CD14-positive monocyte (primary cell): ENCODE data around the gene ITPR2. TPM values are rescaled to one million over a fixed set of nuclear protein-coding genes. Genes with fewer than 3 reads are reported as not detected.
A peak's percentile ranks its signal among the peaks of the same experiment; 100 is the strongest.

Experiments
- DNase-seq, 3 donors: peaks; one replicate each; pipeline ENCODE4 v3.0.0-alpha.2; 2011 to 2022
- H2AFZ ChIP-seq: 2 replicates; pipeline ENCODE4 v1.6.0; 2012; ENCODE audit warnings: mild to moderate bottlenecking, low read depth, low read length, inconsistent platforms; ENCODE audit not compliant: insufficient read depth, poor library complexity, severe bottlenecking
- H3K27ac ChIP-seq, 2 donors: 1 replicate in 1 of 2; 2 replicates in 1 of 2; pipeline ENCODE4 v1.5.1; 2012 to 2013; ENCODE audit warnings: low read length in 2 of 2, control low read depth in 1 of 2, inconsistent platforms in 1 of 2, low read depth in 1 of 2, mild to moderate bottlenecking in 1 of 2
- H3K27me3 ChIP-seq, 2 donors: one replicate each; pipeline versions ENCODE4 v1.6.0 to v1.6.1; 2011 to 2013; ENCODE audit warnings: low read length in 2 of 2; ENCODE audit not compliant: control insufficient read depth in 2 of 2, insufficient read depth in 2 of 2
- H3K36me3 ChIP-seq, 2 donors: replicated peaks in 1 of 2; 1 replicate in 1 of 2; 2 replicates in 1 of 2; pipeline versions ENCODE4 v1.5.1 to v1.6.1; 2012 to 2013; ENCODE audit warnings: low read length in 2 of 2, control low read depth in 1 of 2, inconsistent platforms in 1 of 2, mild to moderate bottlenecking in 1 of 2; ENCODE audit not compliant: insufficient read depth in 2 of 2, control insufficient read depth in 1 of 2
- H3K4me1 ChIP-seq, 2 donors: 1 replicate in 1 of 2; 2 replicates in 1 of 2; pipeline versions ENCODE4 v1.5.1 to v1.6.1; 2012 to 2013; ENCODE audit warnings: low read length in 2 of 2, control low read depth in 1 of 2, inconsistent platforms in 1 of 2, mild to moderate bottlenecking in 1 of 2, moderate library complexity in 1 of 2; ENCODE audit not compliant: insufficient read depth in 2 of 2, control insufficient read depth in 1 of 2
- H3K4me2 ChIP-seq: replicated peaks from 2 replicates; pipeline ENCODE3; 2012; ENCODE audit warnings: low read length, moderate library complexity, mild to moderate bottlenecking; ENCODE audit not compliant: poor library complexity, severe bottlenecking; ENCODE audit errors: extremely low read depth
- H3K4me3 ChIP-seq, 3 experiments: fragments of 200-600 bp in 1 of 3; sonication (generic) in 1 of 3; replicated peaks in 1 of 3; 1 replicate in 2 of 3; 2 replicates in 1 of 3; pipeline ENCODE4 v1.5.1; 2011 to 2013; ENCODE audit warnings: low read length in 3 of 3, mild to moderate bottlenecking in 3 of 3, control low read depth in 2 of 3, low read depth in 2 of 3, inconsistent platforms in 1 of 3, moderate library complexity in 1 of 3
- H3K79me2 ChIP-seq: 2 replicates; pipeline ENCODE4 v1.6.0; 2012; ENCODE audit warnings: mild to moderate bottlenecking, control low read depth, inconsistent platforms, low read length, moderate library complexity; ENCODE audit not compliant: insufficient read depth
- H3K9ac ChIP-seq: 2 replicates; pipeline ENCODE4 v1.6.0; 2017; ENCODE audit warnings: low read length, mild to moderate bottlenecking; ENCODE audit not compliant: insufficient read depth, poor library complexity, severe bottlenecking
- H3K9me3 ChIP-seq, 2 donors: replicated peaks in 1 of 2; 1 replicate in 1 of 2; 2 replicates in 1 of 2; pipeline versions ENCODE4 v1.5.1 to v1.6.1; 2012 to 2013; ENCODE audit warnings: low read length in 2 of 2, control low read depth in 1 of 2; ENCODE audit not compliant: control insufficient read depth in 1 of 2, insufficient read depth in 1 of 2
- H4K20me1 ChIP-seq: 2 replicates; pipeline ENCODE4 v1.6.0; 2012; ENCODE audit warnings: mild to moderate bottlenecking, low read length, control low read depth, moderate library complexity; ENCODE audit not compliant: insufficient read depth
- H3K27ac Mint-ChIP-seq, 7 donors: one replicate each; pipeline ENCODE4 v1.8.0; 2020; ENCODE audit warnings: mild to moderate bottlenecking in 7 of 7, mixed read lengths in 7 of 7, moderate library complexity in 6 of 7, inconsistent platforms in 2 of 7
- H3K27me3 Mint-ChIP-seq, 3 donors: one replicate each; pipeline ENCODE4 v1.8.0; 2021 to 2022; ENCODE audit warnings: low read depth in 3 of 3, mild to moderate bottlenecking in 3 of 3, mixed read lengths in 3 of 3, moderate library complexity in 3 of 3, inconsistent platforms in 1 of 3
- H3K36me3 Mint-ChIP-seq, 2 donors: one replicate each; pipeline ENCODE4 v1.8.0; 2020; ENCODE audit warnings: mixed read lengths in 2 of 2, inconsistent platforms in 1 of 2, mild to moderate bottlenecking in 1 of 2
- H3K4me1 Mint-ChIP-seq: one replicate; pipeline ENCODE4 v1.8.0; 2020; ENCODE audit warnings: mild to moderate bottlenecking, mixed read lengths
- H3K4me3 Mint-ChIP-seq, 2 donors: one replicate each; pipeline ENCODE4 v1.8.0; 2020; ENCODE audit warnings: mild to moderate bottlenecking in 2 of 2, mixed read lengths in 2 of 2, moderate library complexity in 1 of 2
- H3K9me3 Mint-ChIP-seq, 7 donors: one replicate each; pipeline ENCODE4 v1.8.0; 2020 to 2022; ENCODE audit warnings: mixed read lengths in 7 of 7, mild to moderate bottlenecking in 6 of 7, moderate library complexity in 6 of 7, inconsistent platforms in 2 of 7
- WGBS: methylation state at CpG from one replicate; pipeline ENCODE4 v1.1.5; 2013; ENCODE audit warnings: missing lambda C conversion rate; ENCODE audit not compliant: insufficient coverage; 5-methylcytosine and 5-hydroxymethylcytosine counted together
- intact Hi-C, 2 donors: fragments of 100-400 bp; cut with micrococcal nuclease; formaldehyde crosslinking; loops; one replicate each; pipeline versions ENCODE4 v1.15.0 to v1.15.1; 2023
- polyA plus RNA-seq, 3 donors: library from polyadenylated mRNA; depleted of rRNA in 1 of 3; unstranded in 2 of 3; stranded (reverse) in 1 of 3; fragments of 300-500 nt in 2 of 3; fragments of >200 nt in 1 of 3; fragmentation: Illumina TruSeq in 2 of 3; gene quantifications; 1 replicate in 2 of 3; 2 replicates in 1 of 3; pipeline ENCODE4 v1.2.3, GENCODE V29; 2012 to 2021
- TF ChIP-seq, protein P1 (sequence below): fragments of 200-600 bp; IDR thresholded peaks from one replicate; pipeline ENCODE4 v1.8.0; 2022; ENCODE audit warnings: antibody characterized with exemption, mild to moderate bottlenecking

Gene ITPR2
- polyA plus RNA-seq, 3 donors: 2.7 to 6.4 (median 5.7) TPM

DNA sequence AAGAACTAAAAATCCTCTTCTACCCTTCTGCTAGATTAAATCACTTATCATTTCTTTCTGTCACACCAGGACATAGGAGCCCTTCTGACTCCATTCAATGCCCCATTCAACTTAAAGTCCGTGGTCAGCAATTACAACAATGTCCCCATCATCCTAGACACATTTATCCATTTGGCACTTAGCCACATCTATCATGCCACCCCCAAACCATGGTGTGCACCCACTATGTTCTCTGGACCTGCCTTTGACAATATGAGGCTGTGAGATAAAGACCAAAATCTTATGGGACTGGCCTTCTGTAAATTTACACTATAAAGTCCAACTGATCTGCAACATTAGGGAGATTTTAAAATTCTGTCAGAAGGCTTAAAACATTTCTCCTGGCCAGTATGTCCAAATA is 533.2 kb downstream of the ITPR2 start:
- TF ChIP-seq, protein P1, sequence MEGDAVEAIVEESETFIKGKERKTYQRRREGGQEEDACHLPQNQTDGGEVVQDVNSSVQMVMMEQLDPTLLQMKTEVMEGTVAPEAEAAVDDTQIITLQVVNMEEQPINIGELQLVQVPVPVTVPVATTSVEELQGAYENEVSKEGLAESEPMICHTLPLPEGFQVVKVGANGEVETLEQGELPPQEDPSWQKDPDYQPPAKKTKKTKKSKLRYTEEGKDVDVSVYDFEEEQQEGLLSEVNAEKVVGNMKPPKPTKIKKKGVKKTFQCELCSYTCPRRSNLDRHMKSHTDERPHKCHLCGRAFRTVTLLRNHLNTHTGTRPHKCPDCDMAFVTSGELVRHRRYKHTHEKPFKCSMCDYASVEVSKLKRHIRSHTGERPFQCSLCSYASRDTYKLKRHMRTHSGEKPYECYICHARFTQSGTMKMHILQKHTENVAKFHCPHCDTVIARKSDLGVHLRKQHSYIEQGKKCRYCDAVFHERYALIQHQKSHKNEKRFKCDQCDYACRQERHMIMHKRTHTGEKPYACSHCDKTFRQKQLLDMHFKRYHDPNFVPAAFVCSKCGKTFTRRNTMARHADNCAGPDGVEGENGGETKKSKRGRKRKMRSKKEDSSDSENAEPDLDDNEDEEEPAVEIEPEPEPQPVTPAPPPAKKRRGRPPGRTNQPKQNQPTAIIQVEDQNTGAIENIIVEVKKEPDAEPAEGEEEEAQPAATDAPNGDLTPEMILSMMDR: no peak
- no peaks in the 10 kb centered on the region for H3K27me3 ChIP-seq
- H3K9me3 ChIP-seq: no peaks in the 10 kb centered on the region
- peak overlapping the region in 1 of 2 donors; percentile 74 for H3K27ac ChIP-seq
- H3K27me3 Mint-ChIP-seq: peaks cover 0 to 2% (median 2%) of the 10 kb centered on the region in 3 donors
- H3K9me3 Mint-ChIP-seq: peaks cover 0 to 2% (median 0%) of the 10 kb centered on the region in 7 donors
- no peak overlapping the region for H2AFZ ChIP-seq
- no peak overlapping the region for H3K9ac ChIP-seq
- no peaks in the 10 kb centered on the region for H3K36me3 Mint-ChIP-seq
- 80% methylated on average over 1 of the region's 1 CpG for WGBS
- no peaks in the 10 kb centered on the region for H3K36me3 ChIP-seq
- H3K4me1 ChIP-seq: peaks cover 20 to 21% of the 10 kb centered on the region in 2 donors
- peak overlapping the region in 1 of 2 donors; percentile 17 for H3K4me3 Mint-ChIP-seq
- no peak for DNase-seq
- no peaks in the 10 kb centered on the region for H3K79me2 ChIP-seq
- peak overlapping the region in 1 of 3 experiments; percentile 45 for H3K4me3 ChIP-seq
- peaks cover 25% of the 10 kb centered on the region for H3K4me1 Mint-ChIP-seq
- H3K4me2 ChIP-seq: peak overlapping the region; percentile 64
- no peaks in the 10 kb centered on the region for H4K20me1 ChIP-seq
- intact Hi-C loops: loop anchor here in 1 of 2 donors (2.0 kb wide), 1 partner anchor 25 kb away; no protein-coding TSS in a partner anchor
- peak overlapping the region; percentile 15 to 85 (median 73) for H3K27ac Mint-ChIP-seq

- peak overlapping the region; percentile 8 to 45 (median 41) for H3K4me3 ChIP-seq
- H3K4me1 ChIP-seq: peaks cover 20 to 21% of the 10 kb centered on the region in 2 donors
Measured at GRCh38 chr12:26298785-26299621, 534.0 kb downstream of the ITPR2 start.

More at GRCh38 chr12:26298785-26299621, 534.0 kb downstream of the ITPR2 start:
- no peak overlapping the region for H3K9ac ChIP-seq
- 40% methylated on average over 1 of the region's 6 CpGs for WGBS
- H3K4me3 Mint-ChIP-seq: peak overlapping the region; percentile 1 to 17
- H3K36me3 Mint-ChIP-seq: no peaks in the 10 kb centered on the region
- no peaks in the 10 kb centered on the region for H3K9me3 ChIP-seq
- H3K27me3 ChIP-seq: no peaks in the 10 kb centered on the region
- no peaks in the 10 kb centered on the region for H3K36me3 ChIP-seq
- H3K4me2 ChIP-seq: peak overlapping the region; percentile 64
- intact Hi-C loops: loop anchor here in 1 of 2 donors (2.0 kb wide), 1 partner anchor 24 kb away; no protein-coding TSS in a partner anchor
- H2AFZ ChIP-seq: no peak overlapping the region
- H3K9me3 Mint-ChIP-seq: peaks cover 0 to 2% (median 0%) of the 10 kb centered on the region in 7 donors
- peaks cover 0 to 2% (median 2%) of the 10 kb centered on the region in 3 donors for H3K27me3 Mint-ChIP-seq
- peaks cover 25% of the 10 kb centered on the region for H3K4me1 Mint-ChIP-seq
- peak overlapping the region in 1 of 2 donors; percentile 74 for H3K27ac ChIP-seq
- H3K27ac Mint-ChIP-seq: peak overlapping the region; percentile 15 to 85 (median 84)
- H4K20me1 ChIP-seq: no peaks in the 10 kb centered on the region
- TF ChIP-seq, protein P1: no peak
- no peaks in the 10 kb centered on the region for H3K79me2 ChIP-seq
- DNase-seq: peak; percentile 83 to 94 (median 91)
